ENCODE measurements around the gene PITX1.

GRCh38 chr5:135053278-135053677, 19.2 kb upstream of the PITX1 start:
- TF ChIP-seq CTCF (IDR thresholded peaks at IDR 0.05; ENCODE audit: low read length) (no peak), EZH2 (IDR thresholded peaks at IDR 0.05; ENCODE audit: borderline replicate concordance, low read length) (no peak)
